H9 (cell line): ENCODE measurements around the gene EIF4E1B. TPM values are rescaled to one million over a fixed set of nuclear protein-coding genes. Genes with fewer than 3 reads are reported as not detected.

Experiments
- DNase-seq: peaks from one replicate; pipeline ENCODE4 v3.0.0-alpha.2; 2017
- H2AFZ ChIP-seq: one replicate; pipeline ENCODE4 v1.6.1; 2013; ENCODE audit warnings: mild to moderate bottlenecking, low read length, control low read depth, moderate library complexity
- H2AK5ac ChIP-seq: 2 replicates; pipeline ENCODE4 v1.6.1; 2013; ENCODE audit warnings: low read length, control low read depth, mixed read lengths; ENCODE audit not compliant: insufficient read length
- H2BK120ac ChIP-seq: one replicate; pipeline ENCODE4 v1.6.1; 2013; ENCODE audit warnings: low read depth, mild to moderate bottlenecking, low read length, control low read depth, inconsistent platforms; ENCODE audit not compliant: poor library complexity, severe bottlenecking
- H2BK12ac ChIP-seq: 2 replicates; pipeline ENCODE4 v1.6.1; 2013; ENCODE audit warnings: low read length, control low read depth, mixed read lengths, low read depth; ENCODE audit not compliant: insufficient read length
- H2BK15ac ChIP-seq: 2 replicates; pipeline ENCODE4 v1.6.1; 2013; ENCODE audit warnings: low read depth, low read length, control low read depth
- H2BK20ac ChIP-seq: one replicate; pipeline ENCODE4 v1.6.1; 2013; ENCODE audit warnings: low read depth, mild to moderate bottlenecking, low read length, control low read depth, inconsistent platforms; ENCODE audit not compliant: poor library complexity, severe bottlenecking
- H2BK5ac ChIP-seq: 2 replicates; pipeline ENCODE4 v1.6.1; 2013; ENCODE audit warnings: low read length, control low read depth, mixed read lengths; ENCODE audit not compliant: insufficient read length
- H3K14ac ChIP-seq: 2 replicates; pipeline ENCODE4 v1.6.1; 2013; ENCODE audit warnings: low read length, control low read depth; ENCODE audit not compliant: insufficient read depth
- H3K18ac ChIP-seq: 2 replicates; pipeline ENCODE4 v1.6.1; 2013; ENCODE audit warnings: low read depth, mild to moderate bottlenecking, mixed read lengths, low read length, control low read depth; ENCODE audit not compliant: insufficient read length
- H3K23ac ChIP-seq: 2 replicates; pipeline ENCODE4 v1.6.1; 2013; ENCODE audit warnings: low read length, control low read depth, mixed read lengths, low read depth; ENCODE audit not compliant: insufficient read length
- H3K23me2 ChIP-seq: 2 replicates; pipeline ENCODE4 v1.6.1; 2013; ENCODE audit warnings: low read depth, mild to moderate bottlenecking, mixed read lengths, low read length, control low read depth; ENCODE audit not compliant: insufficient read length, poor library complexity, severe bottlenecking
- H3K27ac ChIP-seq: 2 replicates; pipeline ENCODE4 v1.5.1; 2013; ENCODE audit warnings: low read length, control low read depth, mixed read lengths, low read depth; ENCODE audit not compliant: insufficient read length
- H3K27me3 ChIP-seq: 2 replicates; pipeline ENCODE4 v1.6.1; 2013; ENCODE audit warnings: low read length, control low read depth, inconsistent platforms; ENCODE audit not compliant: insufficient read depth
- H3K4ac ChIP-seq: 2 replicates; pipeline ENCODE4 v1.6.1; 2013; ENCODE audit warnings: low read depth, mild to moderate bottlenecking, control low read depth, inconsistent platforms, low read length, moderate library complexity
- H3K4me1 ChIP-seq: 2 replicates; pipeline ENCODE4 v1.6.1; 2013; ENCODE audit warnings: low read length, control low read depth, inconsistent platforms; ENCODE audit not compliant: insufficient read depth
- H3K4me2 ChIP-seq: 2 replicates; pipeline ENCODE4 v1.6.1; 2013; ENCODE audit warnings: low read length, control low read depth, mixed read lengths; ENCODE audit not compliant: insufficient read length, insufficient read depth
- H3K56ac ChIP-seq: 2 replicates; pipeline ENCODE4 v1.6.1; 2013; ENCODE audit warnings: low read depth, mild to moderate bottlenecking, mixed read lengths, low read length, control low read depth; ENCODE audit not compliant: insufficient read length
- H3K79me1 ChIP-seq: 2 replicates; pipeline ENCODE4 v1.6.1; 2013; ENCODE audit warnings: low read depth, mild to moderate bottlenecking, moderate library complexity, low read length, control low read depth, inconsistent platforms; ENCODE audit not compliant: insufficient read depth, poor library complexity, severe bottlenecking
- H3K79me2 ChIP-seq: 2 replicates; pipeline ENCODE4 v1.6.1; 2013; ENCODE audit warnings: low read length, control low read depth, inconsistent platforms; ENCODE audit not compliant: insufficient read depth
- H3K9ac ChIP-seq: 2 replicates; pipeline ENCODE4 v1.6.1; 2013; ENCODE audit warnings: low read length, control low read depth, mixed read lengths; ENCODE audit not compliant: insufficient read length; ENCODE audit errors: extremely low read depth
- H3K9me3 ChIP-seq: one replicate; pipeline ENCODE4 v1.6.1; 2013; ENCODE audit warnings: low read depth, low read length, inconsistent platforms; ENCODE audit not compliant: control insufficient read depth
- H3T11ph ChIP-seq: one replicate; pipeline ENCODE4 v1.6.1; 2013; ENCODE audit warnings: mild to moderate bottlenecking, low read length, control low read depth, inconsistent platforms
- H4K20me1 ChIP-seq: one replicate; pipeline ENCODE4 v1.6.1; 2013; ENCODE audit not compliant: control insufficient read depth, insufficient read length, insufficient read depth
- H4K5ac ChIP-seq: 2 replicates; pipeline ENCODE4 v1.6.1; 2013; ENCODE audit warnings: low read depth, mild to moderate bottlenecking, mixed read lengths, low read length, control low read depth; ENCODE audit not compliant: insufficient read length
- H4K8ac ChIP-seq: replicated peaks from 2 replicates; pipeline ENCODE4 v1.6.1; 2013; ENCODE audit warnings: low read length, control low read depth, mixed read lengths, low read depth; ENCODE audit not compliant: insufficient read length
- H4K91ac ChIP-seq: 2 replicates; pipeline ENCODE4 v1.6.1; 2013; ENCODE audit warnings: low read depth, mild to moderate bottlenecking, moderate library complexity, mixed read lengths, low read length, control low read depth; ENCODE audit not compliant: insufficient read length
- H3K27ac Mint-ChIP-seq, 3 experiments: 2 replicates in 2 of 3; 3 replicates in 1 of 3; pipeline ENCODE4 v1.8.0; 2020 to 2021; ENCODE audit warnings: mixed read lengths in 3 of 3, mild to moderate bottlenecking in 1 of 3, moderate library complexity in 1 of 3
- H3K27me3 Mint-ChIP-seq: 2 replicates; pipeline ENCODE4 v1.8.0; 2021; ENCODE audit warnings: low read depth, mild to moderate bottlenecking, moderate library complexity, mixed read lengths
- H3K36me3 Mint-ChIP-seq, 3 experiments: 2 replicates in 2 of 3; 3 replicates in 1 of 3; pipeline ENCODE4 v1.8.0; 2020 to 2021; ENCODE audit warnings: low read depth in 3 of 3, mixed read lengths in 3 of 3; ENCODE audit not compliant: insufficient read depth in 1 of 3
- H3K4me1 Mint-ChIP-seq, 2 experiments: 2 replicates each; pipeline ENCODE4 v1.8.0; 2020; ENCODE audit warnings: mixed read lengths in 2 of 2
- H3K4me3 Mint-ChIP-seq, 2 experiments: 2 replicates in 1 of 2; 3 replicates in 1 of 2; pipeline ENCODE4 v1.8.0; 2020 to 2021; ENCODE audit warnings: mild to moderate bottlenecking in 2 of 2, mixed read lengths in 2 of 2, moderate library complexity in 1 of 2
- H3K9me3 Mint-ChIP-seq, 2 experiments: 2 replicates in 1 of 2; 3 replicates in 1 of 2; pipeline ENCODE4 v1.8.0; 2020; ENCODE audit warnings: mild to moderate bottlenecking in 2 of 2, mixed read lengths in 2 of 2, moderate library complexity in 1 of 2
- WGBS: extraction: QIAGEN DNeasy Blood & Tissue Kit; methylation state at CpG from one replicate; pipeline ENCODE4 v1.1.7; 2013; ENCODE audit warnings: missing lambda C conversion rate, low lambda C conversion rate, mixed read lengths; ENCODE audit not compliant: insufficient read length; ENCODE audit errors: extremely low coverage; 5-methylcytosine and 5-hydroxymethylcytosine counted together
- total RNA-seq: library from RNA; stranded (reverse); gene quantifications from 2 replicates; pipeline ENCODE4 v1.2.1, GENCODE V29; 2021
- TF ChIP-seq, protein P1 (sequence below): fragments of 200-600 bp; sonication (generic); conservative IDR thresholded peaks from 3 replicates; pipeline ENCODE4 v1.8.0; 2021; ENCODE audit warnings: antibody characterized with exemption, mild to moderate bottlenecking

Gene EIF4E1B
- total RNA-seq, 1 experiment from 2014 or later: 1.3 TPM

DNA sequence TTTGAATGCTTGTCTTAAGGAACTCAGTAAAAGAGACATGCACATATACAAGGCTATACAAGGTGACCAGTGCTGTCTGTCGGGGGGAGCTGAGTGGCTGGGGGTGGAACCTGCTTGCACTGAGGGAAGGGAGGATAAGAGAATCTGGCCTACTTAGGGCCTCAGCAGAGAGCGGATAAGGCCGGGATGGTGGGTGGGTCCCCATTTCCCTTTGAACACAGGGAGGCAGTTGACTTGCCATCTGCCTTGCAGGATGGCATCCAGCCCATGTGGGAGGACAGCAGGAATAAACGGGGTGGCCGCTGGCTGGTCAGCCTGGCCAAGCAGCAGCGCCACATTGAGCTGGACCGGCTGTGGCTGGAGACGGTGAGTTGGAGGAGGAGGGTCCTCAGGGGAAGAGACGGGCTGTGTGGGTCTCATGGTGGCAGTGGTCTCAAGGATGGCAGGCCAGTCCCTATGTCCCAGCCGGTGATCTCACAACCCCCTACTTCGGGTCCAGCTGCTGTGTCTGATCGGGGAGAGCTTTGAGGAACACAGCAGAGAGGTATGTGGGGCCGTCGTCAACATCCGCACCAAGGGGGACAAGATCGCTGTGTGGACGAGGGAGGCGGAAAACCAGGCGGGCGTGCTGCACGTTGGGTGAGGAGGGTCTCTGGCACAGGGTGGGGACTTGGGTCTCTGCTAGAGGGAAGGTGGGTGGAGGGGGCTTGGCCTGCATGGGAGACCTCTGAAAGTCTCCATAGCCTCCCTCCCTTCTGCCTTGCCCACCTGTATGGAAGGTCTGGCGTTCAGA is 14.6 kb downstream of the EIF4E1B start:
- Histone ChIP-seq H3K4me2 (no peak overlapping the region), H3T11ph (no peak overlapping the region), H2AK5ac (no peak overlapping the region), H3K79me2 (no peaks in the 10 kb centered on the region; the same call in 1 of the 2 replicates), H3K14ac (no peak overlapping the region), H2BK15ac (no peak overlapping the region), H3K27ac (no peak overlapping the region), H2AFZ (no peak overlapping the region), H3K9me3 (no peaks in the 10 kb centered on the region), H3K79me1 (peaks cover 2% of the 10 kb centered on the region), H4K5ac (no peak overlapping the region), H3K4ac (no peak overlapping the region), H2BK12ac (no peak overlapping the region), H2BK120ac (no peak overlapping the region), H3K9ac (no peak overlapping the region), H3K23ac (no peak overlapping the region), H3K18ac (no peak overlapping the region), H3K4me1 (peaks cover 2% of the 10 kb centered on the region; the same call in 1 of the 2 replicates), H3K56ac (no peak overlapping the region), H4K8ac (no peak overlapping the region), H3K23me2 (peaks cover 10% of the 10 kb centered on the region), H2BK20ac (no peak overlapping the region), H3K27me3 (no peaks in the 10 kb centered on the region), H4K20me1 (no peaks in the 10 kb centered on the region), H4K91ac (no peak overlapping the region), H2BK5ac (no peak overlapping the region)
- peaks cover 6% of the 10 kb centered on the region for H3K27me3 Mint-ChIP-seq
- H3K9me3 Mint-ChIP-seq: no peaks in the 10 kb centered on the region; a peak in 1 of 5 replicates
- no CpG with 5 or more reads among the region's 22 CpGs for WGBS
- no peaks in the 10 kb centered on the region; a peak in 1 of 7 replicates for H3K36me3 Mint-ChIP-seq
- H3K27ac Mint-ChIP-seq: peak overlapping the region in 1 of 3 experiments; percentile 34; a peak in 3 of 7 replicates
- peaks cover 47 to 63% of the 10 kb centered on the region in 2 experiments for H3K4me1 Mint-ChIP-seq
- DNase-seq: no peak
- no peak overlapping the region; a peak in 1 of 5 replicates for H3K4me3 Mint-ChIP-seq
- TF ChIP-seq, protein P1, sequence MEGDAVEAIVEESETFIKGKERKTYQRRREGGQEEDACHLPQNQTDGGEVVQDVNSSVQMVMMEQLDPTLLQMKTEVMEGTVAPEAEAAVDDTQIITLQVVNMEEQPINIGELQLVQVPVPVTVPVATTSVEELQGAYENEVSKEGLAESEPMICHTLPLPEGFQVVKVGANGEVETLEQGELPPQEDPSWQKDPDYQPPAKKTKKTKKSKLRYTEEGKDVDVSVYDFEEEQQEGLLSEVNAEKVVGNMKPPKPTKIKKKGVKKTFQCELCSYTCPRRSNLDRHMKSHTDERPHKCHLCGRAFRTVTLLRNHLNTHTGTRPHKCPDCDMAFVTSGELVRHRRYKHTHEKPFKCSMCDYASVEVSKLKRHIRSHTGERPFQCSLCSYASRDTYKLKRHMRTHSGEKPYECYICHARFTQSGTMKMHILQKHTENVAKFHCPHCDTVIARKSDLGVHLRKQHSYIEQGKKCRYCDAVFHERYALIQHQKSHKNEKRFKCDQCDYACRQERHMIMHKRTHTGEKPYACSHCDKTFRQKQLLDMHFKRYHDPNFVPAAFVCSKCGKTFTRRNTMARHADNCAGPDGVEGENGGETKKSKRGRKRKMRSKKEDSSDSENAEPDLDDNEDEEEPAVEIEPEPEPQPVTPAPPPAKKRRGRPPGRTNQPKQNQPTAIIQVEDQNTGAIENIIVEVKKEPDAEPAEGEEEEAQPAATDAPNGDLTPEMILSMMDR: no peak
